Brain microvascular endothelial cell (primary cell): ENCODE measurements around the gene PACS1.

Experiments used
- DNase-seq: peaks from one replicate; pipeline ENCODE4 v3.0.0-alpha.2; 2020
- H3K27ac ChIP-seq: fragments of 250-450 bp; sonication (Bioruptor Pico); 2 replicates; pipeline ENCODE4 v1.5.1; 2020; ENCODE audit warnings: mild to moderate bottlenecking, moderate library complexity
- H3K27me3 ChIP-seq: fragments of 250-450 bp; sonication (Bioruptor Pico); replicated peaks from 2 replicates; pipeline ENCODE4 v1.5.1; 2020; ENCODE audit warnings: mild to moderate bottlenecking
- H3K36me3 ChIP-seq: fragments of 250-450 bp; sonication (Bioruptor Pico); replicated peaks from 2 replicates; pipeline ENCODE4 v1.5.1; 2020; ENCODE audit warnings: mild to moderate bottlenecking
- H3K4me3 ChIP-seq: 2 replicates; pipeline ENCODE4 v1.5.1; 2011; ENCODE audit warnings: low read depth, mild to moderate bottlenecking, control low read depth, low read length, moderate library complexity
- in situ Hi-C: cut with HindIII; loops from 2 replicates; pipeline ENCODE4 v1.10.0; 2017; ENCODE audit warnings: low sequenced_read_pairs, low pct_ligation_motif_present
- TF ChIP-seq, protein P1 (sequence below): IDR thresholded peaks from 2 replicates; pipeline ENCODE4 v1.5.1; 2011; ENCODE audit warnings: low read depth, mild to moderate bottlenecking, moderate library complexity, low read length, control low read depth, inconsistent platforms; ENCODE audit errors: missing control alignments

The PACS1 gene

DNA sequence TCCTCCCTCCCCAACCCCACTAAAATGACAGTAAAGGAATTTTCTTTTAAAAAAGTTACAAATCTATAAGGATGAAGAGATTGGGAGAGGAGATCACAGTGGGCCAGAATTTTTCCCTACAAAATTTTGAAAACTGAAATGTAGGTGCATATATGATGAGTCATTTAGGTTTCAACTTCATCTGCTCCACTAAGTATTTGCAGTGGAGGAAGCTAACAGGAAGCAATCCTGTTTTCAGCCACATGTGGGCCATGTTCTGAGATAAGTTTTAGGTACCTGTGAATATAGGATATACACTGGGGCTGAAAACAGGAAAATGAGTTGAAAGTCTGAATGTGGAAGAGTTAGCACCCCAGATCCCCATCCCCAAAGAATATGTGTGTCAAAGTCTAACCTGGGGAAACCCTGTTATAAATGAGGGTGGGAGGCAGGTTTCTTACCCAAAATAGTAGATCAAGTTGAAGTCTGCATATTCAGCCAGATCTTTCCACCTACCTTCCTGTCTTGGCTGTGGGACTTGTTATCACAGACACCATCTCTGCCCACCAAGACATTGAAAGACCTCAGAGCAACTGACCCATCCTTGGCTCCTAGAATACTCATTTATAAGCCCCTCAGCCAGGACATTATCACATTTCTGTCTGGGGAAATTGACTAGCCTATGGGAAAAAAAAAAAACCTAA is 87.3 kb downstream of the PACS1 start:
- in situ Hi-C loops, result no loop called here
- H3K4me3 ChIP-seq, result no peak overlapping the region
- H3K27me3 ChIP-seq, result no peaks in the 10 kb centered on the region
- no peak overlapping the region for H3K27ac ChIP-seq
- TF ChIP-seq, protein P1, sequence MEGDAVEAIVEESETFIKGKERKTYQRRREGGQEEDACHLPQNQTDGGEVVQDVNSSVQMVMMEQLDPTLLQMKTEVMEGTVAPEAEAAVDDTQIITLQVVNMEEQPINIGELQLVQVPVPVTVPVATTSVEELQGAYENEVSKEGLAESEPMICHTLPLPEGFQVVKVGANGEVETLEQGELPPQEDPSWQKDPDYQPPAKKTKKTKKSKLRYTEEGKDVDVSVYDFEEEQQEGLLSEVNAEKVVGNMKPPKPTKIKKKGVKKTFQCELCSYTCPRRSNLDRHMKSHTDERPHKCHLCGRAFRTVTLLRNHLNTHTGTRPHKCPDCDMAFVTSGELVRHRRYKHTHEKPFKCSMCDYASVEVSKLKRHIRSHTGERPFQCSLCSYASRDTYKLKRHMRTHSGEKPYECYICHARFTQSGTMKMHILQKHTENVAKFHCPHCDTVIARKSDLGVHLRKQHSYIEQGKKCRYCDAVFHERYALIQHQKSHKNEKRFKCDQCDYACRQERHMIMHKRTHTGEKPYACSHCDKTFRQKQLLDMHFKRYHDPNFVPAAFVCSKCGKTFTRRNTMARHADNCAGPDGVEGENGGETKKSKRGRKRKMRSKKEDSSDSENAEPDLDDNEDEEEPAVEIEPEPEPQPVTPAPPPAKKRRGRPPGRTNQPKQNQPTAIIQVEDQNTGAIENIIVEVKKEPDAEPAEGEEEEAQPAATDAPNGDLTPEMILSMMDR, result no peak
- DNase-seq, result no peak
- no peaks in the 10 kb centered on the region for H3K36me3 ChIP-seq

DNA sequence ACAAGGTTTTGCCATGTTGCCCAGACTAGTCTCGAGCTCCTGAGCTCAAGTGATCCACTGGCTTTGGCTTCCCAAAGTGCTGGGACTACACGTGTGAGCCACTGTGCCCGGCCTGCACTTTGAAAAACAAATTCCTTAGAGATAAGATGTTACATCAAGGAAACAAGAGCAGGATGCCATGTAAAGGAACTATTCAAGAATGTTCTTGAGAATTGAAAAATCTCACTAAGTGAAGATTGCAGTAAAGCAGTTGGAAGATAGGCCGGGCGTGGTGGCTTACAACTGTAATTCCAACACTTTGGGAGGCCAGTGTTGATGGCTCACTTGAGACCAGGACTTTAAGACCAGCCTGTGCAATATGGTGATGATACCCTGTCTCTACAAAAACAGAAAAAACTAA is 88.1 kb downstream of the PACS1 start:
- DNase-seq, result no peak
- TF ChIP-seq, protein P1, result no peak
- Histone ChIP-seq H3K27me3 (no peaks in the 10 kb centered on the region), H3K36me3 (no peaks in the 10 kb centered on the region), H3K4me3 (no peak overlapping the region), H3K27ac (no peak overlapping the region)
- in situ Hi-C loops, result no loop called here

DNA sequence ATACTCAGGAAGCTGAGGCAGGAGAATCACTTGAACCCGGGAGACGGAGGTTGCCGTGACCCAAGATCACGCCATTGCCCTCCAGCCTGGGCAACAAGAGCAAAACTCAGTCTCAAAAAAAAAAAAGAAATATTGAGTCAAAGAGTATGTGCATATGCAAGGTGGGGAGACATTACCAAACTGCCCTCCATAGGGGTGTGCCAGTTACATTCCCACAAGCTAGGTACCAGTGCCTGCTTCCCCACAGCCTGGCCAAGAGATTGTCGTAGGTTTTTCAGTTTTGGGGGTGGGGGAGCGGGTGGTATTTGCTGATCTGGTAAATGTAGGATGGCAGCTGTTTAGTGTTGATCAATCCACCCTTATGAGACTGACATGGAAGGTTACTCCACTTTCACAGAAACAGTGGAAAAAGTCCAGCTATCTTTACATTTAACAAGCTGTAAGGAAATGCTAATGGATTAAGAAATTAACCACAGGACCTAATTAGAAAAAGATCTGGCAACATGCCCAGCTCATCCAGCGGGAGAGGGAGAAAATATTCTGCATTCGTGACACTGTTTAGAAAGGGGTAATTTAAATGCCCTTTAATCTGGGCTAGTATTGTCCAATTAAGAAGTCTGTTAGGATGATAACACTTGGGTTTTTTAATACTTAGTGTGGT is 89.4 kb downstream of the PACS1 start:
- DNase-seq, result no peak
- Histone ChIP-seq H3K36me3 (no peaks in the 10 kb centered on the region), H3K27me3 (no peaks in the 10 kb centered on the region), H3K27ac (no peak overlapping the region), H3K4me3 (no peak overlapping the region)
- TF ChIP-seq, protein P1, result no peak
- in situ Hi-C loops, result no loop called here

DNA sequence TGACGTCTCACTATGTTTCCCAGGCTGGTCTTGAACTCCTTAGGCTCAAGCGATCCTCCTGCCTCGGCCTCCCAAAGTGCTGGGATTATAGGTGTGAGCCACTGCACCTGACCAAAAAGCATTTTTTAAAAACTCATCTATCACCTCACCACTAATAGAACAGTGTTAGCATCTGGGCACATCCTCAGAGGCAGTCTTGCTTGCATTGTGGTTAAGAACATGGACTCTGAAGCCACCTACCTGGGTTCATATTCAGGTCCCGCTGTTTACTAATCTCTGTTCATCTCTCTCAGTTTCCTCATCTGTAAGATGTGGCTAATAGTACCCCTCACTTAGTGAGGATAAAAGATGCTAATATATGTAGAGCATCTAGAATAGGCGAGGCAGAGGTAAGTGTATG is 90.6 kb downstream of the PACS1 start:
- Histone ChIP-seq H3K4me3 (no peak overlapping the region), H3K36me3 (no peaks in the 10 kb centered on the region), H3K27me3 (no peaks in the 10 kb centered on the region), H3K27ac (no peak overlapping the region)
- no peak for DNase-seq
- in situ Hi-C loops, result no loop called here
- TF ChIP-seq, protein P1, result no peak

DNA sequence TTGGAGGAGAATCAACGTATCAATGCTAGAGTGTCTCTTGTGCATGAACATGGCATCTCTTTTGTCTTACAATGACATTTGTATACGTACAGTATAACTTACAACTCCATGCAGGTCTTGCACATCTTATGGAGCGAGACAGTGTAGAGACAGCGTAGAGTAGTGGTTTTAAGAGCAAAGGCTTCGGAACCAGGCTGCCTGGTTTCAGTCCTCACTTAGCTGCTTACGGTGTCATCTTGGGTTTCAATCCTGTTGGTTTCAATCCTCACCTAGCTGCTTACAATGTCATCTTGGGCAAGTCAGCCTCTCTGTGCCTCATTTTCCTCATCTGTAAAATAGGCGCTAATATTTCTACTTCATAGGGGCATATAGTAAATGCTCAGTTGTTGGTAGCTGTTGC is 98.2 kb downstream of the PACS1 start:
- H3K27ac ChIP-seq, result no peak overlapping the region
- no peak overlapping the region for H3K4me3 ChIP-seq
- in situ Hi-C loops, result no loop called here
- TF ChIP-seq, protein P1, result no peak
- no peaks in the 10 kb centered on the region for H3K27me3 ChIP-seq
- no peak for DNase-seq
- no peaks in the 10 kb centered on the region for H3K36me3 ChIP-seq
